Inflammatory macrophage treated with lipopolysaccharide for 4 hours (primary cell): Measurements from ENCODE around the gene CALCOCO1.
A peak's percentile ranks its signal among the peaks of the same experiment; 100 is the strongest.
"Not testable (repeated sequence)": the region's sequence is repeated elsewhere in the genome, so short reads cannot be mapped to it uniquely, and the experiment has no call there.

Source experiments
- DNase-seq: peaks from one replicate; pipeline ENCODE4 v3.0.0-alpha.2; 2020

The CALCOCO1 gene

DNA sequence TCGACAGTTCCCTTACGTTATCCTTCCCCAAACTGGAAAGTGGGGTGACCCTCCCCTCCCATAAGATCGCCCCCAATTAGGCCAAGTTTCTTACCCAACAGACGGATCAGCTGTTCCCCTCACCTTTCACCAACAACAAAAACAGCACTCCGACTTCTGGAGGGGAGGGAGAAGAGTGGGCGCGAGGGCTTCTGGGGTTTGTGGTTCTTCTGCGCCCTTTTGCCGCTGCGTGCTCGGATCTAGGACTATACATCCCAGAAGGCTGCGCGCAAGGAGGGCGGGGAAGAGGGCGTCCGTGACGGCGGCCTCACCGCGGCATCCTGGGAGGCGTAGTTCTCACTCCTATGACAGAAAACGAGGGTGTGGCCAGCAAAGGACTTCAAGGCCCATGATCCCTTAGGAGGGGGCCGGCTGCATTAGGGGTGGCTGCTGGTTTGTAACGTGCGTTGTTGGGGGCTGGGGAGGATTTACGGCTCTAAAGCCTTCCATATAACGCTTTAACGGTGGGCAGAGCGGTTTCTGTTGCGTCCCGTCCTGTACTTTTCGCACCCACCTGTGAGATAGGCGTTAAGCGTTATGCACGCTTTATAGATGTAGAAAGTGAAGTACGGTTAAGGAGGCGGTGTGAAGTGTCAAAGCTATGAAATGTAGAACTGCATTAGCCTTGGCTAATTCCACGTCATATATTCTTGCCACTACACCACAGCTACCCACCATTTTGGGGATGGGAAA is at the start of gene CALCOCO1:
Gene CALCOCO1 (minus strand): TSS at position 143 of the 732 bp plus-strand sequence. CDS start 2,210 bp downstream, outside the sequence.
- DNase-seq: peak; percentile 98

- no peak for DNase-seq
Observed at GRCh38 chr12:53776872-53777271, 49.6 kb upstream of the CALCOCO1 start.

GRCh38 chr12:53775478-53776145 is 48.4 kb upstream of the CALCOCO1 start:
- no peak for DNase-seq

GRCh38 chr12:53770281-53770680 is 43.0 kb upstream of the CALCOCO1 start:
- DNase-seq: no peak

DNA sequence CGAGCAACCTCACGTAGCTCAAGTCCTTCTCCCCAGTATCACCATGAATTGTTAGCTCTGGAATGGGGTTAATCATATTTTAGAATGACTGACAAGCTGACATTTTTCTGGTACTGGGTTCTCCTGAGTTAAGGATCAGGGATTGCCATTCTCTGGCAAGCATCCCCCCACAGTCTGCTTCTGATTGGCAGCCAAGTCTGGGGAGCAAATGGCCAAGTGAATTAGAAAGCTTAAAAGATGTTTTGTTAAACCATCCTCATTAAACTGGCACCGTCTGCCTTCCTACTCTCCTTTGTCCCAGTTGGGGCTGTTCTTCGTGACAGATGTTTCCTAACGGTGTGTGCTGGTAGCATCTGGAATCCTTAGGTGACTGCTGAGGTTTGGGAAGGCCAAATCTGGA is 41.7 kb upstream of the CALCOCO1 start:
- no peak for DNase-seq

DNA sequence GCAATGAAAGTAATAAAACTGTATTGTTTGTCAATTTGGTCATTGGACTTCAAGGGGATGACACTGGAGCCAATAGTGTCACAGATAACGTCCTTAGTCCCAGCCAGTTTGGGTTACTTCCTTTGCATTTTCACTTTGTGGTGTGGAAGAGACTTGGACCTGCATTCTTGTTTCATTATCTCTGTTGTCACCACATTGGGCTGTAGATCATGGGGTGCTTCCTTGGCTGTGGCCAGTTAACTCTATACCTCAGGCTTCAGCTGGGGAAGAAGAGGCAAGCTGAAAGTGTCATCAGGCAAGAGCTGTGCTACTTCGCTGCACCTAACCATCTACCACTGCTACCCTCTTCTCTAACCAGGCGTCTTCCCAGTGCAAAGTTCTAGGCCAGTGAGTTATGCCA is 39.6 kb upstream of the CALCOCO1 start:
- DNase-seq: no peak

DNA sequence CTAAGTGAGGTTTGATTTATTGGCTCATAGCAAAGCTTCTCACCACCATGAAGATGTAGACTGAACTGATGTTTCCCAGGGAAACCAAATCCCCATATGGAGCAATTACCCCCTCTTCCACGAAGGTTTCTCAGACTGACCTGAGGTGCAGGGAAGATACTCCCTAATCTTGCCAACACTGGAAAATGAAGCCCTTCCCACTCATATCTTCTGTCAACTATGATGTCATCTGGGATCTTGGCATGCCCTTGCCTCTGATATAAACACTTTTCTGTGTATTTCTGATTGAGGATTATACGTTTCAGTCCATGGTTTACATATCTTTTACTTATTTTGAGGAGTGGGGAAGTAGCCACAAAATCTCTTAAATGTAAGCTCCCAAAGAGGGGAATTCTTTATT is 38.6 kb upstream of the CALCOCO1 start:
- no peak for DNase-seq

GRCh38 chr12:53764615-53765014 is 37.4 kb upstream of the CALCOCO1 start:
- no peak for DNase-seq

GRCh38 chr12:53762793-53763192 is 35.5 kb upstream of the CALCOCO1 start:
- DNase-seq: not testable (repeated sequence)

DNA sequence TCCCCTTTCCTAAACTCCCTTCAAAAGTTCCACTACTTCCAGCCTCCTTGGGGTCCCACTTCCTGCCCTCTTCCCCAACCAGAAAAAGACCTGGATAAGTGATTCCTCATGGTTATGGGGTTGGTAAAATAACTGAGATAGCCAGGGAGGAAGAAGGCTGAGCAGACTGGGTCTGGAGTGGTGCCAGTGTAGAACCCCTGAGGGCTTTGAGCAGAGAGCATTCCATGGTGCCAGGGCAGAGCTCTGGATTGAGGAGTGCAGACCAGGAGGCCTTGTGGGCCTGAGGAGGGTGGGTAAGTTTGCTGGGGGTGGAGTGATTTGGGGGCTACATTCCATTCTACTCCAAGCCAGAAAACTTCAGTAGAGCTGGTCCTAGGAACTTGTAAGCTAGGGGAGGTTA is 34.1 kb upstream of the CALCOCO1 start:
- DNase-seq: no peak

DNA sequence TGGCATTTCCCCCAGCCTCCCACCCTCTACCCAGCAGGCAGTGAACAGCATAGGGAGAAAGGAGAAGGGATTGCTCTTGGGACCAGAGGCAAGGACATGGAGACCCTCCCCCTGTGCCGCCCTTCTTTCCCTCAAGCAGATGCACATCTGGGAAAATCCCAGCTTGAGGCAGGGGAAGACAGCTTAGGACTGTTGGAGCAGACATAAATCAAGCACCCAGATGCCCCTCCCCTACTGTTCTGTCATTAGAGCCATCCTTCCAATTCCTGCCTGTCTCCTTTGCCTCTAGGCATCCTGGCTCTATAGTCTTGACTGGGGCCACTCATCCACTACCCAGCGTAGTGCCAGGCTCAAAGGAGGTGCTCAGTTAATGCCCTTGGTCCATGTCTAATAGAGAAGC is 32.0 kb upstream of the CALCOCO1 start:
- DNase-seq: no peak

DNA sequence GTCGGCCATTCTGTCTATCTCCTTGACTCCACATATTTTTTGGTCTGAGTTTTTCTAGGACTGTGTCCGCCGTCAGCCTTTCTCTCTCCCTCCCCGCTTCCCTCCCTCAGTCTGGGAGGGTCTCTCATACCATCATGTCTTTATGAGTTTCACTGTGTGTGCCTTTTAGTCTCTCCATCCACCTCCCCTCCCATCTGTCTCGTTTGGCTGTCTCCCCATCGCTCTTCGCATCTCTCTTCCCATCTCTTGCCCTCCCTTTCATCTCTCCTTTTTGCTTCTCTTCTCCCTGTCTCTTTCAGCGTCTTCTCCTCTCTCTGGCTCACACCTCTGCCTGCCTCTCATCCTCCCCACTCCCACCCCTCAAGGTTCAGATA is 31.5 kb upstream of the CALCOCO1 start:
- no peak for DNase-seq

- DNase-seq: no peak
Observed at GRCh38 chr12:53758081-53758729, 31.0 kb upstream of the CALCOCO1 start.

- DNase-seq: peak; percentile 77
Observed at GRCh38 chr12:53757101-53757770, 30.0 kb upstream of the CALCOCO1 start.

GRCh38 chr12:53756300-53757100 is 29.2 kb upstream of the CALCOCO1 start:
- no peak for DNase-seq

- DNase-seq: no peak
Observed at GRCh38 chr12:53755893-53756292, 28.6 kb upstream of the CALCOCO1 start.

DNA sequence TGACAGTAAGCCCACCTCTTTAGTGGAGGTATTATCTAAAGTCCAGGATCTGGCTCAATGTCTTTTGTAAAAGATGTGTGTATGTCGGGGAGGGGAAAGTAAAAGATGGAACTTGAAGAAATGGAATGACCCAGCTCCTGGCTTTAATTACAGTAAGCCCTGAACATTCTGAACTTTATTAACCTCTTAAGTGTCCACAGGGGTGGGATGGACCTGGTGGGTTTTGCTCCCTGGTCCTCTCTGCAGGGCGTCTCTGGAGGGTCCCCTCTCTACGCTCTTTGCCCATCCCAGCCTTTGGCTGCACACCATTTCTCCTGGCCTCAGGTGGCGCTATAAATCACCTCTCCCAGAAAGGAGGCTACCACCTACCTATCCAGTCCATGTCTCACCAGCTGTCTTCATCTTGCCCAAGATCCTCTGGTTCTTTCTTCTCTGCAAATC is 28.2 kb upstream of the CALCOCO1 start:
- no peak for DNase-seq

DNA sequence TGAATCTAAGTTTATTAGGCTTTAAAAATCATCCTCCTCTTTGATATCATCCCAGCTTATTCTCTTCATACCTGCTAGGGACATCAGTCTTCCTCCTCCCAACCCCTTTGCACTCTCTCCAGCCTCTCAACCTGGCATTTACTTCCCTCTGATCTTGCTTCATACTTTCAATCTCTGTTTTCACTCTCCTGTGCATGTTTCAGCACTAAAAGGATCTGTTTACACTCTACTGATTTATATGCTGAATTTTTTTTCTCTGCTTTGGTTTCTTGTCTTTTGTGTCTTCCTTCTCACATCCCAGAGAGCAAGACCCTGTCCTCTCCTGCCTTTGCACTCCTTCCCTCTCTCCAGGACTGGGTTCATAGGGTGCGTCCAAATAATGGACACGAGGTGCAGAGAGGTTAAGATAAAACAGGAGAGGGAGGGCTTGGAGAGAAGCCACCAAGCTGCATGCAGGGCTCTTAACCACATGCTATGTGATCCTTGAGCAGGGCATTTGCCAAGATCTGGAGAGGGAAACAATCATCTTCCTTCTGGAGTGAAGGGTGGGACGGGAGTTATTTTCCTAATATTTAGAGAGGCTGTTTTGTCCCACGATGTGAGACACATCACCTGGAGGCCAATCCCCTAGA is 27.5 kb upstream of the CALCOCO1 start:
- no peak for DNase-seq

GRCh38 chr12:53754188-53754585 is 26.9 kb upstream of the CALCOCO1 start:
- DNase-seq: no peak

DNA sequence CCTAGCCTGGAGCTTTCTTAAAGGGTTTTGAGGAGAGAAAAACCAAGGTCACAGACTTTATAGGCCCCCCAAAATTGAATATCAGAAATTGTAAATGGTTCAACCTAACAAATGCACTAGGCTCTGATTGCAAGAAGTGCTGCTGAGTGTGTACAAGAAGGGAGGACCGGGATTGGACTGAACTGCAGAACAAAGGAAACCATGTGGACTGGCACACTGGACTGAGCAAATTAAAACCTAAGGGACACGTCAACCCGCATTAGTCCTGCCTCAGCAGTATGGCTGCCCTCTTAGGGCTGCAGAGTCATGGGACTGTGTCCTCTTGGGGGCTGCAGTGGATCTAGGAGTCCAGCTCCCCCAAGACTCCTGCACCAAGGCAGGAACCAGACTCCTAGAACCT is 25.4 kb upstream of the CALCOCO1 start:
- DNase-seq: no peak

- DNase-seq: no peak
Observed at GRCh38 chr12:53752192-53752601, 24.9 kb upstream of the CALCOCO1 start.
